Suppressor macrophage treated with lipopolysaccharide for 1 hour (primary cell): ENCODE data around the gene SLC30A7.

Experiments used
- DNase-seq, 3 donors: peaks; one replicate each; pipeline ENCODE4 v3.0.0-alpha.2; 2020 to 2022

SLC30A7 gene

GRCh38 chr1:100988121-100988520, 92.2 kb downstream of the SLC30A7 start:
- DNase-seq = no peak

DNA sequence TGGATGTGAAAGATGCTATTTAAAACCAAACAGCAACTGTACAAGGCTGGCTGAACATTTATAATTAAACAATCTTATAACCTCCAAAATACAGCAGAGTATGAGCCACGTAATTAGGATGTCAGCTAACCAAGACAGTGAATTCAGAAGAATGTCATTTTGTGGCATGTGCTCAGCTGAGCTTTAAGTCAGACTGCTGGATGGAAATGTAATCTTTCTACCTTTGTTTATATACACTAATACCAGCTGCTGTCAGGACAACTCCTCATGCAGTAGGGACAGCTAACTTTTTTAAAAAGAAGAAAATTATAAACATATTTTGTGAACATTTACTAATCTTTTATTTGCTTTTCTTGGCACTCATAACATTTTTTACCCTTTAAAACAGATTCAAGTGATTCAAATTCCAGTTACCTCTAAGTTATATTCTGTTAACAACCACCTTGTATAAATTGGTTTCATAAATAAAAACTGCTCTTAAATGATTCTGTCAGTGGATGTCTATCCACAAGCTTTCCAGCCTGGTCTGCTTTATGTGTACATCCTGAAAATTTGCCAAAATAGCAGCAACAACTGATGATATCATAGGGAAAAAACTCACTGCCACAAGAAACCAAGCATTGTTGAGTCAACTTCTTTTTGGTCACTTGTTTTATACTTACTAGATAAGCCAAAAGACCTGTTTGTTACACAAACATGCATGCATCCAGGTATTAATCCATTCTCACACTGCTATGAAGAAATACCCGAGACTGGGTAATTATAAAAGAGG, 93.6 kb downstream of the SLC30A7 start:
- no peak for DNase-seq

DNA sequence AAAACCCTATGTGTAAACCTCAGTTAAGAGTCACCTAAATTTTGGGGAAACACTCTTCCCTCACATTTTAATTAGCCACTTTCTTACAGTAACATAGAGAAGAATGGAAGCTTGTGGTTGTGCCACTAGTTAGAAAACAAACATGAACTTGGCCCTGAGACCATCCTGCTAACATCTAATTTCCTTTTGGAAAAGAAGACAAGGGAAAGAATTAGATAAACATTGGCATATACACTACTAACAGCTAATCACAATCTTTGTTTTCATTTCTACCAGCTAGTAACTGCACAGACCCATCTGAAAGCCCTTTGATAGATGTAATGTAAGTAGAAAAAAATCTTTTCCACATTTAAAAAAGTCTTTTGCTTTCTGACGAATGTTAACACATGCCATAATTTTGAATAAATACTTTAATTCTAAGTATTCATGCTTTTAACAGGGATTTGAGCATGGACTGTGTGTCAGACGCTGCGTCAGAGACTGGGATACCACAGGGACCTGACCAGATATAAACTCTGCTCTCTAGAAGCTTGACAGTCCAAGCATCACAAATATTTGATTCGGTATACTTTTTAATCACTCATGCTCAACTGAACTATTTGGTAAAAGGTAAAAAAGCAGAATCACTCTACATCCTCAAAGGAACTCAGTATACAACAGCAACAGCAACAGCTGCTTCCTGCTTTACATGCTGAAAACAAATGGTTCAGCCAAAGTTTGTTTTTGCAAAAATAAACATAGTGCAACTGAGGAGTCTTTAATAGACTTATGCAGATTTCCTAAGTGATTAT, 99.5 kb downstream of the SLC30A7 start:
- DNase-seq = no peak

DNA sequence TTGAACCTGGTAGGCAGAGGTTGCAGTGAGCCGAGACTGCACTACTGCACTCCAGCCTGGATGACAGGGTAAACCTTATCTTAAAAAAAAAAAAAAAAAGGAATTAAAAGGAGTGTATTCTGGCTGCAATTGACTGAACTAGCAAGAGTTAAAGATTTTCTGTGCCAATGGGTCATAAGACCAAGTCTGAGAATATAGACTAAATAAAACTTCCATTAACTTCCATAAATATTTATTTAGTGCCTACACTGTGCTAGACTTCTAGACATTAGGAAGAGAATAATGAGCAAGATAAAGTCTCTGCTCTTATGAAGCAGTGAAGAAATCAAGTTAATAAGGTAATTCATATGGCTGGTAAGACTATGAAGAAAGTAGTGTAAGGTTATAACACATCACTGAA, 102.5 kb downstream of the SLC30A7 start:
- no peak for DNase-seq

DNA sequence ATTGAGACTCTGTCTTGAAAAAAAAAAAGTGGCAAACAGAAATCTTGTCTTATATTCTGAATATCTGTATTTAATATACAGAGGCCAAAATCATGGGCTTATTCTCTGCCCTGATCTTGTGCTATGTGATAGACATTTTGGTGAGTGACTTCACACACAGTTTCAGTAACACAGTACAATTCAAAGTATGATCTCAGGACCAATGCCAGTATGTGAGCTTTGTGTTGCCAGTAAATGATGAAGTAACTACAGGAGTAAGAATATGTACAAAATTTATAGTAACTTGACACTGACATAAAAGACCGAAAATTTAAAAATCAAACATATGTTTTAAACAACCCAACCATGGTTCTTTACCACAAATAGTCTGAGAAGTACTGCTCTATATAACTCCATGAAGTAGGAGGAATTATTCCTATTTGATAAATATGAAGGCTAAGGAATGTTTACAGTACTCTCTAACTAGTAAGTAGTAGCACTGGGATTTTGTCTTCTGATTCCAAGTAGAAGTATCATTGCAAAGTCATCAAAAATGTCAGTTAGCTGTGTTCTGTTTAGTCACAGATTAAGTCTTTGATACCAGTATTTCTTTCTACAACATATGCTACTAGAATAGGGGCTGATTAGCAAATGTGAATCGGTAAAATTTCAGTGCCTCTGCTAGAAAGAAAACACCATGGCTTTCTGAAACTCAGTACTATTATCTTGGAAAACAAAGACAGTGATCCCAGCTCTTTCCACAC, 104.4 kb downstream of the SLC30A7 start:
- DNase-seq = no peak

- peak; percentile 58 to 73 (median 72) for DNase-seq
Observed at GRCh38 chr1:101002551-101002950, 106.7 kb downstream of the SLC30A7 start.

GRCh38 chr1:101003012-101003650, 107.2 kb downstream of the SLC30A7 start:
- DNase-seq = no peak

GRCh38 chr1:101004061-101004460, 108.2 kb downstream of the SLC30A7 start:
- DNase-seq = peak in 2 of 3 donors; percentile 13 to 29

GRCh38 chr1:101004670-101005069, 108.8 kb downstream of the SLC30A7 start:
- DNase-seq = peak; percentile 16 to 36 (median 26)

- DNase-seq = no peak
Observed at GRCh38 chr1:101005183-101005582, 109.3 kb downstream of the SLC30A7 start.

DNA sequence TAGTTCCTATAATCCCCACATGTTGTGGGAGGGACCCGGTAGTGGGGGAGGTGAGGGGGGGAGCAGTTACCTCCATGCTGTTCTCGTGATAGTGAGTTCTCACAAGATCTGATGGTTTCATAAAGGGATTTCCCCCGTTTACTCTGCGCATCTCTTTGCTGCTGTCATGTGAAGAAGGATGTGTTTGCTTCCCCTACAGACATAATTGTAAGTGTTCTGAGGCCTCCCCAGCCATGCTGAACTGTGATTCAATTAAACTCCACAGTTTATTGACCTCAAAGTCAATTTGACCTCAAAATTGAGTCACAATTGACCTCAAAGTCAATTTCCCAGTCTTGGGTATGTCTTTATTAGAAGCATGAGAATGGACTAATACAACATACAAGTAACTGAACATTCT, 110.0 kb downstream of the SLC30A7 start:
- DNase-seq = no peak

DNA sequence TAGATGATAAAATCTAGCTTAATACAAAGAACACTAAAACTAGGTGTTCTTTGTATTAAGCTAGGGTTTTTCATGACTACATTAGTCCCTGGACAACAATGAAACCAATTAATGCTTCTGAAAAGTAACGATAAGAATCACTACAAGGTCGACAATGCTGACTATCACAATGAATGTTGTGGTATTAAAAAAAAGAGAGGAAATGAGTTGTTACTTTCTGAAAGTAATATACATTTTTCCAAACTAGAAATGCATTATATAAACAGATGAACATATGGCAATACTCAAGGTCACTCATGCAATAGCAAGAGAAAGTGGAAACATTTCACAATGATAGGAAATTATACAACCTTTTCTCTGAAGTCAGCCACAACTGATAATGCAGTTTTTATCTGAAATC, 110.7 kb downstream of the SLC30A7 start:
- no peak for DNase-seq

GRCh38 chr1:101008229-101008834, 112.4 kb downstream of the SLC30A7 start:
- no peak for DNase-seq

GRCh38 chr1:101013776-101014175, 117.9 kb downstream of the SLC30A7 start:
- DNase-seq = no peak

- no peak for DNase-seq
Observed at GRCh38 chr1:101017448-101017847, 121.6 kb downstream of the SLC30A7 start.

DNA sequence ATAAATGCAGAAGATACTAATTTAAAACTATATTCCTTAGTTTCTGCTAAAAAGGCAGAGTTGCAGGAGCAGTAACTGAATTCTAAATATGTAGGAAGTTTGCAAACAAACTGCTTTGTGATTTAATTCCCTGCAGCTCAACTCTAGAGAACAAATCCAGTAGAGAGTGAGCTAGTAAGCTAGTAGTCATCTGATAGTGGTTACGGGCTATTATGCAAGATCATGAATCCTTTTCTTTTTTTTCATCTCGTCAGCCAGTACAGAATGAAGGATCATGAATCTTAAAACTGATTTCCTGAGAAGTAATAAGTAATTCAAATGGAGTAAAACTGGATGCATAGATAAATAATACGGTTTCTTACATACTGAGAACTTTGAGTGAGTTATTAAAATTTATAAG, 126.4 kb downstream of the SLC30A7 start:
- DNase-seq = peak; percentile 12 to 63 (median 58)

GRCh38 chr1:101025283-101025656, 129.4 kb downstream of the SLC30A7 start:
- peak in 1 of 3 donors; percentile 7 for DNase-seq

GRCh38 chr1:101025657-101026429, 130.0 kb downstream of the SLC30A7 start, which contains the start of gene DPH5:
TSS of gene DPH5 (minus strand) at chr1:101025784. CDS start at chr1:101025443, 341 bp downstream.
- peak; percentile 93 to 94 (median 94) for DNase-seq

DNA sequence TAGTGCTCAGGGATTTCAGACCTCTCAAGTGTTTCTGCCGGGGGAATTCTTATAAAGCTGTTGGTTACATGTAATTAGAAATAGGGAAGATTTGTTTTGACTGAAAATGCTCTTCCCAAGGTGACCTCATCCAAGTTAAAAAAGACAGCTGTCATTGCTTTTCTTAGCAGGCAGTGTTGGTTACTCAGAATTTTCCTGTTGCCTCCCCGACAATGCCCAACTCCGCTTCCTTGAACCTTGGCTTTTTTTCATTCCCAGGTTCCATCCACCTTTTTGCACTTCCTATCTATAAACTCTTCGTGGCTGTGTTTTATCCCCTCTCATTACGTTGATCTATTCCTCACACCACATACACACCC, 130.5 kb downstream of the SLC30A7 start:
- no peak for DNase-seq

DNA sequence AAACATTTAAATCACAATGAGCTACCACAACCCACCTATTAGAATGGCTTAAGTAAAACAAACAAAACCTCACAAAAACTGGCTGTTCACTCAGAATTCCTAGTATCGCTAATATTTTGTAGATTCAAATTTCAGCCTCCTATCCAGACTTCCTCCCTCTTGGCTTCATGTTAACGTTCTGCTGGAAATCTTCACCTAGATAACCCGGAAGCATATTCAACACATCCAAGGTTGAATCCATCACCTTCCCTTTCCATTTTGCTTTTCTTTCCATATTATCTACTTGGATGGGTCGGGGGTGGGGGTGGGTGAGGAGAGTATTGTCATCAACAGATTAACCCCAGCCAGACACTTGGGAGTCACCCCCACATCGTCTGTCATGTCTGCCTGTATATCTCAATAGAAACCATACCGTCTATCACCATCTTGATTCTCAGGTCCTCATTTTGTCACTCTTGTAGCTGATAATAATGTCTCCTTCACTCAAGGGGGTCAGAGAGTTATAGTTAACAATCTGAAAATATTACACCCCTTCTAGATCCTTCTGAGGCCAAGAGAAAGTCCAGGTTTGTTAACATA, 131.4 kb downstream of the SLC30A7 start:
- no peak for DNase-seq

- no peak for DNase-seq
Observed at GRCh38 chr1:101028466-101028865, 132.6 kb downstream of the SLC30A7 start.
